HEK293 (cell line): Measurements from ENCODE around the gene PLEKHS1.

ENCODE experiments used
- CTCF ChIA-PET: fragments of 350-600 bp; formaldehyde crosslinking; extraction: SDS; loops from one replicate; lab custom pipeline; 2021; ENCODE audit warnings: antibody characterized with exemption; lab: Yijun Ruan, JAX
- POLR2A ChIA-PET: fragments of 300-600 bp; formaldehyde crosslinking; extraction: SDS; loops from one replicate; lab custom pipeline; 2020; ENCODE audit warnings: antibody characterized with exemption, inconsistent platforms; lab: Yijun Ruan, JAX
- H3K27ac ChIP-seq: fragments of 200-500 bp; sonication (Bioruptor generic); 2 replicates; pipeline ENCODE4 v1.5.1; 2014; ENCODE audit warnings: low read depth, low read length, control low read depth, inconsistent platforms; ENCODE audit errors: extremely low read depth
- H3K36me3 ChIP-seq, 2 experiments: fragments of 200-500 bp in 1 of 2; sonication (Bioruptor generic) in 1 of 2; 1 replicate in 1 of 2; 2 replicates in 1 of 2; pipeline ENCODE4 v1.5.1; 2014 to 2017; ENCODE audit warnings: inconsistent platforms in 2 of 2, low read length in 2 of 2; ENCODE audit not compliant: control insufficient read depth in 2 of 2, insufficient read depth in 1 of 2
- H3K4me1 ChIP-seq: fragments of 200-500 bp; sonication (Bioruptor generic); 2 replicates; pipeline ENCODE4 v1.5.1; 2014; ENCODE audit warnings: mild to moderate bottlenecking, low read length, inconsistent platforms; ENCODE audit not compliant: control insufficient read depth, insufficient read depth
- H3K4me3 ChIP-seq: 2 replicates; pipeline ENCODE4 v1.5.1; 2011; ENCODE audit warnings: low read depth, mild to moderate bottlenecking, control low read depth, low read length, moderate library complexity
- H3K9me3 ChIP-seq: fragments of 200-500 bp; sonication (Bioruptor generic); 2 replicates; pipeline ENCODE4 v1.5.1; 2014; ENCODE audit warnings: low read depth, low read length, inconsistent platforms; ENCODE audit not compliant: control insufficient read depth, insufficient read depth
- GLIS1 ChIP-seq: fragments of 450-650 bp; formaldehyde crosslinking; IDR thresholded peaks from 2 replicates; pipeline ENCODE4 v1.5.1; 2016; ENCODE audit warnings: missing biosample characterization, missing genetic modification characterization
- KLF1 ChIP-seq: fragments of 450-650 bp; formaldehyde crosslinking; IDR thresholded peaks from 2 replicates; pipeline ENCODE4 v1.5.1; 2016; ENCODE audit warnings: missing biosample characterization, missing genetic modification characterization
- KLF17 ChIP-seq: fragments of 450-650 bp; formaldehyde crosslinking; IDR thresholded peaks from 2 replicates; pipeline ENCODE4 v1.5.1; 2016; ENCODE audit warnings: missing biosample characterization, missing genetic modification characterization
- KLF9 ChIP-seq: fragments of 450-650 bp; formaldehyde crosslinking; IDR thresholded peaks from 2 replicates; pipeline ENCODE4 v1.5.1; 2016; ENCODE audit warnings: missing biosample characterization, missing genetic modification characterization, low read depth
- PATZ1 ChIP-seq: fragments of 450-650 bp; formaldehyde crosslinking; IDR thresholded peaks from 2 replicates; pipeline ENCODE4 v1.5.1; 2016; ENCODE audit warnings: missing biosample characterization, missing genetic modification characterization
- SETDB1 ChIP-seq: IDR thresholded peaks from one replicate; pipeline ENCODE4 v1.6.1; 2017; ENCODE audit warnings: mild to moderate bottlenecking, low read length, moderate library complexity, mixed read lengths; ENCODE audit not compliant: insufficient read length
- ZBTB21 ChIP-seq: fragments of 450-650 bp; formaldehyde crosslinking; IDR thresholded peaks from 2 replicates; pipeline ENCODE4 v1.5.1; 2017; ENCODE audit warnings: missing biosample characterization, missing genetic modification characterization
- ZNF146 ChIP-seq: fragments of 450-650 bp; formaldehyde crosslinking; IDR thresholded peaks from 2 replicates; pipeline ENCODE4 v1.5.1; 2016; ENCODE audit warnings: missing biosample characterization, missing genetic modification characterization
- ZNF148 ChIP-seq: fragments of 450-650 bp; formaldehyde crosslinking; IDR thresholded peaks from 2 replicates; pipeline ENCODE4 v1.5.0; 2017; ENCODE audit warnings: missing biosample characterization, missing genetic modification characterization, borderline replicate concordance
- ZNF16 ChIP-seq: fragments of 450-650 bp; formaldehyde crosslinking; IDR thresholded peaks from 2 replicates; pipeline ENCODE4 v1.5.1; 2016; ENCODE audit warnings: low read depth, missing biosample characterization, missing genetic modification characterization
- ZNF221 ChIP-seq: fragments of 450-650 bp; formaldehyde crosslinking; IDR thresholded peaks from 2 replicates; pipeline ENCODE4 v1.5.1; 2017; ENCODE audit warnings: missing biosample characterization, missing genetic modification characterization, borderline replicate concordance
- ZNF24 ChIP-seq: fragments of 450-650 bp; formaldehyde crosslinking; IDR thresholded peaks from 2 replicates; pipeline ENCODE4 v1.5.1; 2016; ENCODE audit warnings: missing biosample characterization, missing genetic modification characterization
- ZNF394 ChIP-seq: fragments of 450-650 bp; formaldehyde crosslinking; IDR thresholded peaks from 2 replicates; pipeline ENCODE4 v1.5.1; 2016; ENCODE audit warnings: missing biosample characterization, missing genetic modification characterization, mild to moderate bottlenecking, moderate library complexity, borderline replicate concordance
- ZNF488 ChIP-seq: fragments of 450-650 bp; formaldehyde crosslinking; IDR thresholded peaks from 2 replicates; pipeline ENCODE4 v1.5.1; 2016; ENCODE audit warnings: missing biosample characterization, missing genetic modification characterization
- ZNF521 ChIP-seq: fragments of 450-650 bp; formaldehyde crosslinking; IDR thresholded peaks from 2 replicates; pipeline ENCODE4 v1.5.1; 2017; ENCODE audit warnings: missing biosample characterization, mild to moderate bottlenecking, missing genetic modification characterization
- ZNF621 ChIP-seq: fragments of 450-650 bp; formaldehyde crosslinking; IDR thresholded peaks from 2 replicates; pipeline ENCODE4 v1.5.1; 2017; ENCODE audit warnings: missing biosample characterization, missing genetic modification characterization
- ZNF629 ChIP-seq: fragments of 450-650 bp; formaldehyde crosslinking; IDR thresholded peaks from 2 replicates; pipeline ENCODE4 v1.5.1; 2017; ENCODE audit warnings: missing biosample characterization, missing genetic modification characterization
- ZNF660 ChIP-seq: fragments of 450-650 bp; IDR thresholded peaks from 2 replicates; pipeline ENCODE4 v1.5.1; 2018; ENCODE audit warnings: missing biosample characterization, mild to moderate bottlenecking, missing genetic modification characterization
- ZNF664 ChIP-seq: fragments of 450-650 bp; formaldehyde crosslinking; IDR thresholded peaks from 2 replicates; pipeline ENCODE4 v1.5.1; 2016; ENCODE audit warnings: missing biosample characterization, missing genetic modification characterization
- ZNF707 ChIP-seq: fragments of 450-650 bp; formaldehyde crosslinking; IDR thresholded peaks from 2 replicates; pipeline ENCODE4 v1.5.1; 2016; ENCODE audit warnings: missing biosample characterization, missing genetic modification characterization
- ZNF768 ChIP-seq: fragments of 450-650 bp; formaldehyde crosslinking; IDR thresholded peaks from 2 replicates; pipeline ENCODE4 v1.5.1; 2018; ENCODE audit warnings: missing biosample characterization, mild to moderate bottlenecking, missing genetic modification characterization
- ZNF777 ChIP-seq: fragments of 450-650 bp; formaldehyde crosslinking; IDR thresholded peaks from 2 replicates; pipeline ENCODE4 v1.5.1; 2017; ENCODE audit warnings: missing biosample characterization, missing genetic modification characterization, borderline replicate concordance
- ZSCAN30 ChIP-seq: fragments of 450-650 bp; IDR thresholded peaks from 2 replicates; pipeline ENCODE4 v1.5.1; 2018; ENCODE audit warnings: missing biosample characterization, mild to moderate bottlenecking, missing genetic modification characterization, moderate library complexity

Gene PLEKHS1

GRCh38 chr10:113711142-113711541, 40.3 kb upstream of the PLEKHS1 start:
- H3K27ac ChIP-seq: no peak overlapping the region
- no peaks in the 10 kb centered on the region for H3K9me3 ChIP-seq
- ChIA-PET CTCF (no interaction called here), POLR2A (no interaction called here)
- no peak for TF ChIP-seq KLF1 (tag by site-specific recombination)
- TF ChIP-seq KLF9: no peak
- TF ChIP-seq ZNF16 (tag by site-specific recombination): no peak
- TF ChIP-seq ZNF146 (tag by site-specific recombination): no peak
- no peak for TF ChIP-seq ZNF221 (tag by site-specific recombination)
- no peak for TF ChIP-seq KLF17 (tag by site-specific recombination)
- no peak for TF ChIP-seq ZNF621 (tag by site-specific recombination)
- no peak for TF ChIP-seq ZSCAN30 (tag by site-specific recombination)
- TF ChIP-seq ZBTB21 (tag by site-specific recombination): no peak
- no peak for TF ChIP-seq ZNF707
- TF ChIP-seq SETDB1: no peak
- TF ChIP-seq ZNF488 (tag by site-specific recombination): no peak
- TF ChIP-seq ZNF521 (tag by site-specific recombination): no peak
- TF ChIP-seq ZNF660: no peak
- TF ChIP-seq ZNF24 (tag by site-specific recombination): no peak
- no peak for TF ChIP-seq ZNF394
- no peak for TF ChIP-seq ZNF629 (tag by site-specific recombination)
- H3K4me3 ChIP-seq: no peak overlapping the region
- H3K36me3 ChIP-seq: no peaks in the 10 kb centered on the region
- H3K4me1 ChIP-seq: peaks cover 6% of the 10 kb centered on the region

GRCh38 chr10:113712024-113712423, 39.5 kb upstream of the PLEKHS1 start:
- Histone ChIP-seq H3K27ac (no peak overlapping the region), H3K36me3 (no peaks in the 10 kb centered on the region), H3K4me1 (peaks cover 6% of the 10 kb centered on the region), H3K9me3 (no peaks in the 10 kb centered on the region), H3K4me3 (no peak overlapping the region)
- ChIA-PET CTCF (interaction anchor here (0.7 kb wide), 1 partner anchor 389 kb away, joined by 3 read pairs; no protein-coding TSS in a partner anchor), POLR2A (no interaction called here)
- TF ChIP-seq ZNF664 (peak; percentile 93), ZNF621 (tag by site-specific recombination) (no peak)

- no peaks in the 10 kb centered on the region for H3K36me3 ChIP-seq
- ChIA-PET POLR2A (no interaction called here), CTCF (interaction anchor here (0.6 to 2.9 kb wide), 4 partner anchors 8 to 452 kb away, joined by 3 to 10 read pairs (median 3); no protein-coding TSS in a partner anchor)
- no peak overlapping the region for H3K27ac ChIP-seq
- H3K4me3 ChIP-seq: no peak overlapping the region
- H3K9me3 ChIP-seq: no peaks in the 10 kb centered on the region
- no peak for TF ChIP-seq PATZ1 (tag by site-specific recombination)
- TF ChIP-seq ZNF777 (tag by site-specific recombination): no peak
- peak; percentile 68; the same call in 1 of the 2 replicates for TF ChIP-seq ZNF768 (tag by site-specific recombination)
- no peak for TF ChIP-seq ZNF148
- no peak for TF ChIP-seq GLIS1 (tag by site-specific recombination)
- peaks cover 6% of the 10 kb centered on the region for H3K4me1 ChIP-seq
Measured at GRCh38 chr10:113712755-113713639, 38.5 kb upstream of the PLEKHS1 start.
